Mammary epithelial cell (primary cell): ENCODE results near the gene CCNL1.

Source experiments
- CTCF ChIP-seq, 2 donors: IDR thresholded peaks in 1 of 2; conservative IDR thresholded peaks in 1 of 2; 2 replicates each; pipeline ENCODE4 v1.5.1; 2011 to 2012; ENCODE audit warnings: inconsistent platforms in 2 of 2, low read length in 2 of 2, mild to moderate bottlenecking in 2 of 2, control low read depth in 1 of 2, low read depth in 1 of 2; ENCODE audit not compliant: insufficient read depth in 1 of 2; ENCODE audit errors: extremely low read depth in 1 of 2
- EZH2 ChIP-seq: IDR thresholded peaks from 2 replicates; pipeline ENCODE4 v1.6.1; 2012; ENCODE audit warnings: low read length, inconsistent platforms, borderline replicate concordance

- no peak for TF ChIP-seq EZH2
- TF ChIP-seq CTCF (conservative IDR thresholded peaks at IDR 0.05 in 1 of 2, IDR thresholded peaks at IDR 0.05 in 1 of 2; ENCODE audit: extremely low read depth in 1 of 2, insufficient read depth in 1 of 2, low read depth in 1 of 2, low read length in 2 of 2): no peak
Observed at GRCh38 chr3:157147099-157147803, 12.7 kb downstream of the CCNL1 start.
